Activated CD8-positive, alpha-beta T cell treated with anti-CD3 and anti-CD28 coated beads for 36 hours (primary cell): ENCODE results near the gene NFKBIA. TPM values are rescaled to one million over a fixed set of nuclear protein-coding genes. Genes with fewer than 3 reads are reported as not detected.

Experiments
- ATAC-seq: fragments of 200-7000 bp; cut with Tn5 transposase; one replicate; pipeline ENCODE4 v1.10.0; 2021; ENCODE audit warnings: mild to moderate bottlenecking, moderate library complexity
- CTCF ChIA-PET: fragments of 350-600 bp; sonication (Branson Sonifier 250); formaldehyde crosslinking; loops from one replicate; lab custom pipeline; 2021; ENCODE audit warnings: antibody characterized with exemption; lab: Charles Lee
- POLR2A ChIA-PET: fragments of 350-600 bp; sonication (Branson Sonifier 250); formaldehyde crosslinking; loops from one replicate; lab custom pipeline; 2021; ENCODE audit warnings: antibody characterized with exemption; lab: Charles Lee
- DNase-seq: peaks from one replicate; pipeline ENCODE4 v3.0.0-alpha.2; 2020
- H3K27ac Mint-ChIP-seq: one replicate; pipeline ENCODE4 v1.8.0; 2021; ENCODE audit warnings: mild to moderate bottlenecking, mixed read lengths
- H3K27me3 Mint-ChIP-seq: one replicate; pipeline ENCODE4 v1.8.0; 2021; ENCODE audit warnings: mixed read lengths
- H3K36me3 Mint-ChIP-seq: one replicate; pipeline ENCODE4 v1.8.0; 2021; ENCODE audit warnings: low read depth, mixed read lengths
- H3K4me1 Mint-ChIP-seq: one replicate; pipeline ENCODE4 v1.8.0; 2021; ENCODE audit warnings: low read depth, mixed read lengths
- H3K4me3 Mint-ChIP-seq: one replicate; pipeline ENCODE4 v1.8.0; 2021; ENCODE audit warnings: mild to moderate bottlenecking, moderate library complexity, mixed read lengths
- H3K9me3 Mint-ChIP-seq: one replicate; pipeline ENCODE4 v1.8.0; 2021; ENCODE audit warnings: mixed read lengths
- intact Hi-C: fragments of 100-400 bp; cut with micrococcal nuclease; formaldehyde crosslinking; loops from one replicate; pipeline ENCODE4 v1.10.0; 2022
- total RNA-seq, 2 experiments: library from RNA; stranded (reverse); gene quantifications; one replicate each; pipeline ENCODE4 v1.2.3, GENCODE V29; 2021
- TF ChIP-seq, protein P1 (sequence below): fragments of 200-600 bp; IDR thresholded peaks from one replicate; pipeline ENCODE4 v1.8.0; 2022; ENCODE audit warnings: antibody characterized with exemption, mild to moderate bottlenecking

Gene NFKBIA
- total RNA-seq, 2 experiments from 2014 or later: 218 to 227 TPM

DNA sequence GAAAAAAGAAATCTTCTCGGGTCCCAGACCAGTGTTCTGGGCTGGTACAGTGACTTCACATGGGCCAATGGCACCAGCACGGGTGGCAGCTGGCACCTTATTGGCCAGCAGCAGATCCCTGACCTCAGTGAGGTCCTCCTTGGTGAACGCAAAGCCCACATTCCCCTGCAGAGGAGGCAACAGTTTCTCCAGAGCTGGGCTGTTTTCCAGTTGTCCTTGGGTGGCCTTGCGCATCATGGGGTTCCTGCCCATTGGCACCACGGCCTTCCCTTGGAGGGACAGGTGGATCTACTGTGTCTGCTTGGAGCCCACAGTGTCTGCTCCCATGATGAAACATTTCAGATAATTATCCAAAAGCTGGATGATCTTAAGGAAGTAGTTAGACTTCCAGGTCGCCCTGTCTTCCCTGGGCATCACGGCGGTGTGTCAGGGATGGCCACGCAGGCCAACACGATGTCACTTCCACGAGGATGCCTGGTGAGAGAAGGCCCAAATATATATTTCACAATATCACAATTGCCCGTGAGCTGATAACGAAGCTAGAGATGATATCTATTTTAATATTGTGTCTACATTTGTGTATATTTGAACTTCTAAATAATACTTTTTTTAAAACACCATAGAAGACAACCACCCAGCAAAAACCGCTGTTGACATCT, 15.8 kb downstream of the NFKBIA start:
- CTCF ChIA-PET: no interaction called here

DNA sequence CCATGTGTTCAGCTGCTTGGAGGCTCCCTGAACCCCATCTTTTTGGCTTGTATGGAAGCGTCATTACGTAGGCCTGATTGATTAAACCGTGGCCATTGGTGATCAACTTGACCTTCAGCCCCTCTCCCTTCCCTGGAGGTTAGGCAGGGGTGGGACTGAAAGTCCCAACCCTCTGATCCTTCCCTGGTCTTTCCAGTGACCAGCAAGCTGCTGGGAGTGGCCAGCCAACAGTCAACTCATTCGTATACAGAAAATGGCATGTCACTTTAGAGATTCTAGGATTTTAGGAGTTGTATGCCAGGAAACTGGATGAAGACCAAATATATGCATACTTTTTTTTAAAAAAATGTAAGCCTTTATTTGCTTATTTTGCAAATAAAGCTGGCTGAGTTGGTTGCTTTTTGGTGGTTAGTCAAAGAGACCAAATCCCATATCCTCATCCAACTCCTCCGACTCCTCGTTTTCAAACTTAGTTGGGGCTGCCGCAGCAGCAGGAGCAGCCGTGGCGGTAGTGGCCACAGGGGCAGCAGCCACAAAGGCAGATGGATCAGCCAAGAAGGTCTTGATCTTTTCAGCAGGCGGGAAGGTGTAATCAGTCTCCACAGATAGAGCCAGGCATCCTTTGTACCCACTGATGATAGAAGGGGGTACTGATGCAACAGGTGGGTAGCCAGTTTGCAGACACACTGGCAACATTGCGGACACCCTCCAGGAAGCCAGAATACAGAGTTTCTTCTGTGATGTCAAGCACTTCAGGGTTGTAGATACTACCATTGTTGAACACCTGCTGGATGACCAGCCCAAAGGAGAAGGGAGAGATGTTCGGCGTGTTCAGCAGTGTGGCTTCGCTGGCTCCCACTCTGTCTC, 16.6 kb downstream of the NFKBIA start:
- TF ChIP-seq, protein P1, sequence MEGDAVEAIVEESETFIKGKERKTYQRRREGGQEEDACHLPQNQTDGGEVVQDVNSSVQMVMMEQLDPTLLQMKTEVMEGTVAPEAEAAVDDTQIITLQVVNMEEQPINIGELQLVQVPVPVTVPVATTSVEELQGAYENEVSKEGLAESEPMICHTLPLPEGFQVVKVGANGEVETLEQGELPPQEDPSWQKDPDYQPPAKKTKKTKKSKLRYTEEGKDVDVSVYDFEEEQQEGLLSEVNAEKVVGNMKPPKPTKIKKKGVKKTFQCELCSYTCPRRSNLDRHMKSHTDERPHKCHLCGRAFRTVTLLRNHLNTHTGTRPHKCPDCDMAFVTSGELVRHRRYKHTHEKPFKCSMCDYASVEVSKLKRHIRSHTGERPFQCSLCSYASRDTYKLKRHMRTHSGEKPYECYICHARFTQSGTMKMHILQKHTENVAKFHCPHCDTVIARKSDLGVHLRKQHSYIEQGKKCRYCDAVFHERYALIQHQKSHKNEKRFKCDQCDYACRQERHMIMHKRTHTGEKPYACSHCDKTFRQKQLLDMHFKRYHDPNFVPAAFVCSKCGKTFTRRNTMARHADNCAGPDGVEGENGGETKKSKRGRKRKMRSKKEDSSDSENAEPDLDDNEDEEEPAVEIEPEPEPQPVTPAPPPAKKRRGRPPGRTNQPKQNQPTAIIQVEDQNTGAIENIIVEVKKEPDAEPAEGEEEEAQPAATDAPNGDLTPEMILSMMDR: no peak
- DNase-seq: no peak
- CTCF ChIA-PET: interaction anchor here (1.3 kb wide), 1 partner anchor 10 kb away, joined by 3 read pairs; no protein-coding TSS in a partner anchor
- H3K9me3 Mint-ChIP-seq: no peaks in the 10 kb centered on the region
- H3K27ac Mint-ChIP-seq: no peak overlapping the region
- H3K27me3 Mint-ChIP-seq: no peaks in the 10 kb centered on the region
- no peak overlapping the region for H3K4me3 Mint-ChIP-seq
- H3K4me1 Mint-ChIP-seq: no peaks in the 10 kb centered on the region
- no peak for ATAC-seq
- POLR2A ChIA-PET: interaction anchor here (0.9 to 1.5 kb wide), 3 partner anchors 11 to 17 kb away, joined by 3 to 5 read pairs (median 3); partner anchors contain the start of gene NFKBIA
- intact Hi-C loops: no loop called here
- H3K36me3 Mint-ChIP-seq: no peaks in the 10 kb centered on the region

More for the DNA sequence above, 15.8 kb downstream of the NFKBIA start:
- H3K9me3 Mint-ChIP-seq: no peaks in the 10 kb centered on the region
- H3K4me1 Mint-ChIP-seq: no peaks in the 10 kb centered on the region
- POLR2A ChIA-PET: interaction anchor here (6.4 kb wide), 1 partner anchor 15 kb away, joined by 50 read pairs; the partner anchor contains the start of gene NFKBIA
- no peak overlapping the region for H3K4me3 Mint-ChIP-seq
- intact Hi-C loops: no loop called here
- ATAC-seq (no peak), DNase-seq (no peak)
- no peaks in the 10 kb centered on the region for H3K36me3 Mint-ChIP-seq
- no peak overlapping the region for H3K27ac Mint-ChIP-seq
- TF ChIP-seq, protein P1: no peak
- H3K27me3 Mint-ChIP-seq: no peaks in the 10 kb centered on the region

DNA sequence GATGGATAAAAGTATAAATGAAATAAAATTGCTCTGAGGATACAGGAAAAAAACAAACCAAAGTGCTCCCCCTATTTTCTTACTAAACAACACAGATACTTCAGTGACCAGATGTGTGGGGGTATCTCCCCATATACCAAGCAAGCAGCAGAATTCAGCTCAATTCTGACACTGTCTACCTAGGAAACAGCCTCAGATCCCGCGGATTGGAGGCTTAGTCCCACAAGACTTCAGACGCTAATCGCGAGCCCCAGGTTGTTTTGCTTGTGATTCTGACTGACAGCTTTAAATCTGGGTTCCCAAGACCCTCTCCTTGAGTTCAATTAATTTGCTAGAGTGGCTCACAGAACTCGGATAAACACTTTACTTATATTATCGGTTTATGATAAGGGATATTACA, 17.3 kb downstream of the NFKBIA start:
- ATAC-seq (no peak), DNase-seq (no peak)
- no peak overlapping the region for H3K27ac Mint-ChIP-seq
- POLR2A ChIA-PET: interaction anchor here (1.0 to 1.5 kb wide), 2 partner anchors 11 to 12 kb away, joined by 3 to 5 read pairs; no protein-coding TSS in a partner anchor
- no peak overlapping the region for H3K4me3 Mint-ChIP-seq
- no peaks in the 10 kb centered on the region for H3K27me3 Mint-ChIP-seq
- TF ChIP-seq, protein P1: no peak
- intact Hi-C loops: no loop called here
- H3K9me3 Mint-ChIP-seq: no peaks in the 10 kb centered on the region
- no peaks in the 10 kb centered on the region for H3K4me1 Mint-ChIP-seq
- CTCF ChIA-PET: interaction anchor here (0.8 to 1.3 kb wide), 2 partner anchors 9 to 11 kb away, joined by 3 read pairs; no protein-coding TSS in a partner anchor
- no peaks in the 10 kb centered on the region for H3K36me3 Mint-ChIP-seq

DNA sequence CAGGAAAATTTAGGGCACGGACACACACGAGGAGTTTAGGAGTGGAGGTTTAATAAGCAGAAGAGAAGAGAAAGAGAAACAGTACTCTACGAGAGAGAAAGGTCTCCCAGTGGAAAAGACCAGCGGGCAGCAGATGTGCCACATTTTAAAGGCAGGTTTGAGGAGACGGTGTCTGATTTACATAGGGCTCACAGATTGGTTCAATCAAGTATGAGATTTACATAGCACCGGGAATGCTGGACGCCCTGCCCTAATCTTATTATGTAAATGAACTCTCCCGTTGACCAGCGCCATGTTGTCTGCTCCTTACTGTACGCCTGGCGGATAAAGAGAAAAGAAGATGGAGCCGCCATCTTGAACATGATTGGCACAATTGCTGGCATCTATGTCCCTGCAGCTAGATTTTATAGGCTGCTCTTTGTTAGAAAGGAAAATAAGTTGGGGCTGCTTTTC, 17.9 kb downstream of the NFKBIA start:
- H3K9me3 Mint-ChIP-seq: no peaks in the 10 kb centered on the region
- no peak for DNase-seq
- no peak for ATAC-seq
- no peaks in the 10 kb centered on the region for H3K27me3 Mint-ChIP-seq
- no peaks in the 10 kb centered on the region for H3K4me1 Mint-ChIP-seq
- H3K27ac Mint-ChIP-seq: no peak overlapping the region
- no peaks in the 10 kb centered on the region for H3K36me3 Mint-ChIP-seq
- H3K4me3 Mint-ChIP-seq: no peak overlapping the region
- ChIA-PET CTCF (interaction anchor here (0.8 to 1.3 kb wide), 2 partner anchors 9 to 11 kb away, joined by 3 read pairs; no protein-coding TSS in a partner anchor), POLR2A (interaction anchor here (1.0 to 2.3 kb wide), 3 partner anchors 10 to 18 kb away, joined by 3 to 6 read pairs (median 5); partner anchors contain the start of gene NFKBIA)
- intact Hi-C loops: no loop called here
- TF ChIP-seq, protein P1: no peak
